H9 (cell line): ENCODE data around the gene ZNF346. TPM values are rescaled to one million over a fixed set of nuclear protein-coding genes. Genes with fewer than 3 reads are reported as not detected.

ENCODE experiments used
- DNase-seq: peaks from one replicate; pipeline ENCODE4 v3.0.0-alpha.2; 2017
- H2AFZ ChIP-seq: one replicate; pipeline ENCODE4 v1.6.1; 2013; ENCODE audit warnings: mild to moderate bottlenecking, low read length, control low read depth, moderate library complexity
- H2AK5ac ChIP-seq: 2 replicates; pipeline ENCODE4 v1.6.1; 2013; ENCODE audit warnings: low read length, control low read depth, mixed read lengths; ENCODE audit not compliant: insufficient read length
- H2BK120ac ChIP-seq: one replicate; pipeline ENCODE4 v1.6.1; 2013; ENCODE audit warnings: low read depth, mild to moderate bottlenecking, low read length, control low read depth, inconsistent platforms; ENCODE audit not compliant: poor library complexity, severe bottlenecking
- H2BK12ac ChIP-seq: 2 replicates; pipeline ENCODE4 v1.6.1; 2013; ENCODE audit warnings: low read length, control low read depth, mixed read lengths, low read depth; ENCODE audit not compliant: insufficient read length
- H2BK15ac ChIP-seq: 2 replicates; pipeline ENCODE4 v1.6.1; 2013; ENCODE audit warnings: low read depth, low read length, control low read depth
- H2BK20ac ChIP-seq: one replicate; pipeline ENCODE4 v1.6.1; 2013; ENCODE audit warnings: low read depth, mild to moderate bottlenecking, low read length, control low read depth, inconsistent platforms; ENCODE audit not compliant: poor library complexity, severe bottlenecking
- H2BK5ac ChIP-seq: 2 replicates; pipeline ENCODE4 v1.6.1; 2013; ENCODE audit warnings: low read length, control low read depth, mixed read lengths; ENCODE audit not compliant: insufficient read length
- H3K14ac ChIP-seq: 2 replicates; pipeline ENCODE4 v1.6.1; 2013; ENCODE audit warnings: low read length, control low read depth; ENCODE audit not compliant: insufficient read depth
- H3K18ac ChIP-seq: 2 replicates; pipeline ENCODE4 v1.6.1; 2013; ENCODE audit warnings: low read depth, mild to moderate bottlenecking, mixed read lengths, low read length, control low read depth; ENCODE audit not compliant: insufficient read length
- H3K23ac ChIP-seq: 2 replicates; pipeline ENCODE4 v1.6.1; 2013; ENCODE audit warnings: low read length, control low read depth, mixed read lengths, low read depth; ENCODE audit not compliant: insufficient read length
- H3K23me2 ChIP-seq: 2 replicates; pipeline ENCODE4 v1.6.1; 2013; ENCODE audit warnings: low read depth, mild to moderate bottlenecking, mixed read lengths, low read length, control low read depth; ENCODE audit not compliant: insufficient read length, poor library complexity, severe bottlenecking
- H3K27ac ChIP-seq: 2 replicates; pipeline ENCODE4 v1.5.1; 2013; ENCODE audit warnings: low read length, control low read depth, mixed read lengths, low read depth; ENCODE audit not compliant: insufficient read length
- H3K27me3 ChIP-seq: 2 replicates; pipeline ENCODE4 v1.6.1; 2013; ENCODE audit warnings: low read length, control low read depth, inconsistent platforms; ENCODE audit not compliant: insufficient read depth
- H3K4ac ChIP-seq: 2 replicates; pipeline ENCODE4 v1.6.1; 2013; ENCODE audit warnings: low read depth, mild to moderate bottlenecking, control low read depth, inconsistent platforms, low read length, moderate library complexity
- H3K4me1 ChIP-seq: 2 replicates; pipeline ENCODE4 v1.6.1; 2013; ENCODE audit warnings: low read length, control low read depth, inconsistent platforms; ENCODE audit not compliant: insufficient read depth
- H3K4me2 ChIP-seq: 2 replicates; pipeline ENCODE4 v1.6.1; 2013; ENCODE audit warnings: low read length, control low read depth, mixed read lengths; ENCODE audit not compliant: insufficient read length, insufficient read depth
- H3K56ac ChIP-seq: 2 replicates; pipeline ENCODE4 v1.6.1; 2013; ENCODE audit warnings: low read depth, mild to moderate bottlenecking, mixed read lengths, low read length, control low read depth; ENCODE audit not compliant: insufficient read length
- H3K79me1 ChIP-seq: 2 replicates; pipeline ENCODE4 v1.6.1; 2013; ENCODE audit warnings: low read depth, mild to moderate bottlenecking, moderate library complexity, low read length, control low read depth, inconsistent platforms; ENCODE audit not compliant: insufficient read depth, poor library complexity, severe bottlenecking
- H3K79me2 ChIP-seq: 2 replicates; pipeline ENCODE4 v1.6.1; 2013; ENCODE audit warnings: low read length, control low read depth, inconsistent platforms; ENCODE audit not compliant: insufficient read depth
- H3K9ac ChIP-seq: 2 replicates; pipeline ENCODE4 v1.6.1; 2013; ENCODE audit warnings: low read length, control low read depth, mixed read lengths; ENCODE audit not compliant: insufficient read length; ENCODE audit errors: extremely low read depth
- H3K9me3 ChIP-seq: one replicate; pipeline ENCODE4 v1.6.1; 2013; ENCODE audit warnings: low read depth, low read length, inconsistent platforms; ENCODE audit not compliant: control insufficient read depth
- H3T11ph ChIP-seq: one replicate; pipeline ENCODE4 v1.6.1; 2013; ENCODE audit warnings: mild to moderate bottlenecking, low read length, control low read depth, inconsistent platforms
- H4K20me1 ChIP-seq: one replicate; pipeline ENCODE4 v1.6.1; 2013; ENCODE audit not compliant: control insufficient read depth, insufficient read length, insufficient read depth
- H4K5ac ChIP-seq: 2 replicates; pipeline ENCODE4 v1.6.1; 2013; ENCODE audit warnings: low read depth, mild to moderate bottlenecking, mixed read lengths, low read length, control low read depth; ENCODE audit not compliant: insufficient read length
- H4K8ac ChIP-seq: replicated peaks from 2 replicates; pipeline ENCODE4 v1.6.1; 2013; ENCODE audit warnings: low read length, control low read depth, mixed read lengths, low read depth; ENCODE audit not compliant: insufficient read length
- H4K91ac ChIP-seq: 2 replicates; pipeline ENCODE4 v1.6.1; 2013; ENCODE audit warnings: low read depth, mild to moderate bottlenecking, moderate library complexity, mixed read lengths, low read length, control low read depth; ENCODE audit not compliant: insufficient read length
- H3K27ac Mint-ChIP-seq, 3 experiments: 2 replicates in 2 of 3; 3 replicates in 1 of 3; pipeline ENCODE4 v1.8.0; 2020 to 2021; ENCODE audit warnings: mixed read lengths in 3 of 3, mild to moderate bottlenecking in 1 of 3, moderate library complexity in 1 of 3
- H3K27me3 Mint-ChIP-seq: 2 replicates; pipeline ENCODE4 v1.8.0; 2021; ENCODE audit warnings: low read depth, mild to moderate bottlenecking, moderate library complexity, mixed read lengths
- H3K36me3 Mint-ChIP-seq, 3 experiments: 2 replicates in 2 of 3; 3 replicates in 1 of 3; pipeline ENCODE4 v1.8.0; 2020 to 2021; ENCODE audit warnings: low read depth in 3 of 3, mixed read lengths in 3 of 3; ENCODE audit not compliant: insufficient read depth in 1 of 3
- H3K4me1 Mint-ChIP-seq, 2 experiments: 2 replicates each; pipeline ENCODE4 v1.8.0; 2020; ENCODE audit warnings: mixed read lengths in 2 of 2
- H3K4me3 Mint-ChIP-seq, 2 experiments: 2 replicates in 1 of 2; 3 replicates in 1 of 2; pipeline ENCODE4 v1.8.0; 2020 to 2021; ENCODE audit warnings: mild to moderate bottlenecking in 2 of 2, mixed read lengths in 2 of 2, moderate library complexity in 1 of 2
- H3K9me3 Mint-ChIP-seq, 2 experiments: 2 replicates in 1 of 2; 3 replicates in 1 of 2; pipeline ENCODE4 v1.8.0; 2020; ENCODE audit warnings: mild to moderate bottlenecking in 2 of 2, mixed read lengths in 2 of 2, moderate library complexity in 1 of 2
- WGBS: extraction: QIAGEN DNeasy Blood & Tissue Kit; methylation state at CpG from one replicate; pipeline ENCODE4 v1.1.7; 2013; ENCODE audit warnings: missing lambda C conversion rate, low lambda C conversion rate, mixed read lengths; ENCODE audit not compliant: insufficient read length; ENCODE audit errors: extremely low coverage; 5-methylcytosine and 5-hydroxymethylcytosine counted together
- total RNA-seq: library from RNA; stranded (reverse); gene quantifications from 2 replicates; pipeline ENCODE4 v1.2.1, GENCODE V29; 2021
- TF ChIP-seq, protein P1 (sequence below): fragments of 200-600 bp; sonication (generic); conservative IDR thresholded peaks from 3 replicates; pipeline ENCODE4 v1.8.0; 2021; ENCODE audit warnings: antibody characterized with exemption, mild to moderate bottlenecking

ZNF346 gene
- total RNA-seq, 1 experiment from 2014 or later, result 22.7 TPM

DNA sequence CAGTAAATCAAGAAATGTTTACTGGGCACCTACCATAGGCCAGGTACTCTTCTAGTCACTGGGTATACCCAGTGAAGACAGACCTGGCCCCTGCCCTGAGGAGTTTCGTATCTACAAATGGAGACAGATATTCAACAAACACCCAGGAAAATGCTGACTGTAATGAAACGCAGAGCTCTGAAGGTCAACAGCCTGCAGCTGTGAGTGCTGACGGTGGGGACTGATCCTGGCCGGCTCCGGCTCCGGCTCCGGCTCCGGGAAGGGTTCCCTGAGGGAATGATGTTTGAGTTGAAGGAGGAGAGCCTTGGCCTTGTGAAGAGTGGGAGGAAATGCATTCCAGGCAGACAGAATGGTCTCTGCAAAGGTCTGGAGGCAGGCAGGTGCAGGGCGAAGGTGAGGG, 87.3 kb downstream of the ZNF346 start:
- no peak overlapping the region for H2BK12ac ChIP-seq
- Mint-ChIP-seq H3K4me3 (no peak overlapping the region), H3K9me3 (no peaks in the 10 kb centered on the region), H3K4me1 (peaks cover 12 to 16% of the 10 kb centered on the region in 2 experiments), H3K27me3 (peaks cover 1% of the 10 kb centered on the region; the same call in 1 of the 2 replicates), H3K36me3 (no peaks in the 10 kb centered on the region), H3K27ac (peak overlapping the region in 2 of 3 experiments; percentile 33 to 77; a peak in 2 of 7 replicates)
- H4K5ac ChIP-seq, result no peak overlapping the region
- H3K56ac ChIP-seq, result no peak overlapping the region
- no peak overlapping the region for H3K23ac ChIP-seq
- H3K27ac ChIP-seq, result no peak overlapping the region
- H3K9ac ChIP-seq, result no peak overlapping the region
- no peak overlapping the region for H2BK15ac ChIP-seq
- no peak overlapping the region for H2AK5ac ChIP-seq
- H3K18ac ChIP-seq, result no peak overlapping the region
- no peaks in the 10 kb centered on the region for H3K27me3 ChIP-seq
- H3K4ac ChIP-seq, result no peak overlapping the region
- no peaks in the 10 kb centered on the region for H3K23me2 ChIP-seq
- no peaks in the 10 kb centered on the region for H3K4me1 ChIP-seq
- H2BK5ac ChIP-seq, result no peak overlapping the region
- no CpG with 5 or more reads among the region's 9 CpGs for WGBS
- H3K14ac ChIP-seq, result no peak overlapping the region
- H2BK120ac ChIP-seq, result no peak overlapping the region
- no peaks in the 10 kb centered on the region for H3K9me3 ChIP-seq
- no peak overlapping the region for H4K8ac ChIP-seq
- no peak overlapping the region for H4K91ac ChIP-seq
- no peaks in the 10 kb centered on the region for H3K79me1 ChIP-seq
- H4K20me1 ChIP-seq, result no peaks in the 10 kb centered on the region
- H3K79me2 ChIP-seq, result no peaks in the 10 kb centered on the region
- no peak overlapping the region for H2AFZ ChIP-seq
- no peak overlapping the region for H3T11ph ChIP-seq
- H3K4me2 ChIP-seq, result no peak overlapping the region
- no peak for DNase-seq
- TF ChIP-seq, protein P1, sequence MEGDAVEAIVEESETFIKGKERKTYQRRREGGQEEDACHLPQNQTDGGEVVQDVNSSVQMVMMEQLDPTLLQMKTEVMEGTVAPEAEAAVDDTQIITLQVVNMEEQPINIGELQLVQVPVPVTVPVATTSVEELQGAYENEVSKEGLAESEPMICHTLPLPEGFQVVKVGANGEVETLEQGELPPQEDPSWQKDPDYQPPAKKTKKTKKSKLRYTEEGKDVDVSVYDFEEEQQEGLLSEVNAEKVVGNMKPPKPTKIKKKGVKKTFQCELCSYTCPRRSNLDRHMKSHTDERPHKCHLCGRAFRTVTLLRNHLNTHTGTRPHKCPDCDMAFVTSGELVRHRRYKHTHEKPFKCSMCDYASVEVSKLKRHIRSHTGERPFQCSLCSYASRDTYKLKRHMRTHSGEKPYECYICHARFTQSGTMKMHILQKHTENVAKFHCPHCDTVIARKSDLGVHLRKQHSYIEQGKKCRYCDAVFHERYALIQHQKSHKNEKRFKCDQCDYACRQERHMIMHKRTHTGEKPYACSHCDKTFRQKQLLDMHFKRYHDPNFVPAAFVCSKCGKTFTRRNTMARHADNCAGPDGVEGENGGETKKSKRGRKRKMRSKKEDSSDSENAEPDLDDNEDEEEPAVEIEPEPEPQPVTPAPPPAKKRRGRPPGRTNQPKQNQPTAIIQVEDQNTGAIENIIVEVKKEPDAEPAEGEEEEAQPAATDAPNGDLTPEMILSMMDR, result no peak
- no peak overlapping the region for H2BK20ac ChIP-seq
